ENCODE measurements around the gene FLRT2.

Gene FLRT2, protein sequence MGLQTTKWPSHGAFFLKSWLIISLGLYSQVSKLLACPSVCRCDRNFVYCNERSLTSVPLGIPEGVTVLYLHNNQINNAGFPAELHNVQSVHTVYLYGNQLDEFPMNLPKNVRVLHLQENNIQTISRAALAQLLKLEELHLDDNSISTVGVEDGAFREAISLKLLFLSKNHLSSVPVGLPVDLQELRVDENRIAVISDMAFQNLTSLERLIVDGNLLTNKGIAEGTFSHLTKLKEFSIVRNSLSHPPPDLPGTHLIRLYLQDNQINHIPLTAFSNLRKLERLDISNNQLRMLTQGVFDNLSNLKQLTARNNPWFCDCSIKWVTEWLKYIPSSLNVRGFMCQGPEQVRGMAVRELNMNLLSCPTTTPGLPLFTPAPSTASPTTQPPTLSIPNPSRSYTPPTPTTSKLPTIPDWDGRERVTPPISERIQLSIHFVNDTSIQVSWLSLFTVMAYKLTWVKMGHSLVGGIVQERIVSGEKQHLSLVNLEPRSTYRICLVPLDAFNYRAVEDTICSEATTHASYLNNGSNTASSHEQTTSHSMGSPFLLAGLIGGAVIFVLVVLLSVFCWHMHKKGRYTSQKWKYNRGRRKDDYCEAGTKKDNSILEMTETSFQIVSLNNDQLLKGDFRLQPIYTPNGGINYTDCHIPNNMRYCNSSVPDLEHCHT

DNA sequence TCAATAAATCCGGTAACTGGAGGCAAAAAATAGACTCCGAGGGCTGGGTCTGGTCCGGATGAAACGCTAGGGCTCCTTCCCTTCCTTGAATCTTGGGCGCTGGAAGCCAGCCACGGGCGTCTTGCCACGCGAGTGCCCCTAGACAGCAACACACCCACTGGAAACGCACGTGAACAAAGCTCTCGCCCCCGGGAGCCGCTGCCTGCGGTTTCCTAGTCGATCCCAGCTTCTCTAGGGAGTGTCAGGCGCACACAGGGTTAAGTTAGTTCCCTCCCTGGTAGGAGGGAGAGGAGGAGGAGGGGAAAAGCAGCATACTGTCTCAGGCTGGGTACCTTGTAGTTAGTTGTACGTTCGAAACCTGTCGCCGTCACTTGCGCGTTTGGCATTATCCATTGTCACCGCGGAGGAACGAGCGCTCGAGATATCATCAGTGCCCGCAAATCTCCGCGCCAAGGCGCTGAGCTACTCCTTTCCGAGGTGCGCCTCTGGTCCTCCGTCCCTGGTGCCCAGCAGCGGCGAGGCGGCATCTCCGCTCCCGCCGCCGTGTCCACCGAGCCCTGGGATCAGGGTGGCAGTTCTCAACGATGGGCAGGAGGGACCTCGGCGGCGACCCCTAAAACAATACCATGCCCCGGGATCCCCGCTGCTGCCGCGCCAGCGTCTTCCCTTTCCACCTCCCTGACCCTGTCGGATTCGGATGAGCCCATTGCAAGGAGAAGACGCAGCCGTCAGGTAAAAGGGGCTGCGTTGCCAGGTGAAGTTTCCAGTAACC lies at the start of gene FLRT2:
Gene FLRT2, plus strand, starts transcription at position 342 of the 772 bp plus-strand sequence. CDS start 91,371 bp downstream, outside the sequence.
- DNase-seq: no peak

DNA sequence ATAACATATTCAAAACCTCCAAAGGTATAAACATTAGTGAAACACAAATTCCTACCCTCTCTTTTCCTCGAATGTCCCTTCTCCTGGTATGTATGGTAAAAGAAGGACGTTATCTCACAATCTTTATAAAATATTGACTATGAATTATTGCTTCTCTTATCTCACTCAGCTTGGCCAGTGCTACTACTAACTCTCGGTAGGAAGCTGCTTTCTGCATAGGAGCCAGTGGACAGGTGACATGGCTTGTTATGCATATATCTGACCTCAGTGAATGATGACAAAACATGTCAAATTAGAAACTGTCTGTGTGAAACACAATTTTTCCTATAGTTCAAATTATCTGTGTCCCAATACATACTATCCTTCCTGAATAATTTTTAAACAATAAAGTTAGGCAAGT lies 48.5 kb upstream of the FLRT2 start:
- DNase-seq: no peak

DNA sequence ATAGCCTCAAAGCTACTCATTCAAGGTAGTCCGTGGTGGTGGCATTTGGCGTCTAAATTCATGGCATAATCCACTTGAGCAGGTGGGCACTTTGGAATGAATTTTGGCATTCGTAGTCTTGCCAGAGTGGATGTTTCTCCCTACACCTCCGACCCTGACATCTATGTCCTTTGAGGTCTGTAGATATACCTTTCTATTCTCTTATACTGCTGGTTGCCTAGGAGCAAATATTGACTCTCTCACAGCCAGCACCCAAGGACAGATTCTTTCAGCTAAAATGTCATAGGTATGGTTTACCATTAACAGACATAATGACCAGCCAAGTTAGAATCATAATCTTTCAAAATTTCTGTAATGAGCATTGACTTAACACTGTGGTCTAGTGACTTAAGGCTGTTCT lies 47.4 kb upstream of the FLRT2 start:
- no peak for DNase-seq

DNA sequence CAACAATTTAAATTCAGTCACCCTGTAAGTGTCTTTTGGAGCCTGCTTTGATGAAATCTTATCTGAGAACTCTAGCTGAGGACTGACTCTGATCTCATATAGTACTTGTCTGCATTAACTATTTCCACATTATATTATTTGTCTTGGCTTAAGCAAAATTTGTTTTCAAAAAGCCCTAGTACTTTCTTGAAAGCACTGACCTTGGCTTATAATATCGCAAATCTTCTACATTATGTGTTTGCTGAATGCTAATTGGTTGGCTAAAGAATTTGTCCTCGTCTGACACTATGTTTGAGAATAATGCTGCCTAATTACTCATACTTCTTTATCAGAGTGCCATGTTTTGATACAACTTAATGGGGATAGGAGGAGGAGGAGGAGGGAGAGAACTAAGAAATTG lies 46.9 kb upstream of the FLRT2 start:
- DNase-seq: no peak

DNA sequence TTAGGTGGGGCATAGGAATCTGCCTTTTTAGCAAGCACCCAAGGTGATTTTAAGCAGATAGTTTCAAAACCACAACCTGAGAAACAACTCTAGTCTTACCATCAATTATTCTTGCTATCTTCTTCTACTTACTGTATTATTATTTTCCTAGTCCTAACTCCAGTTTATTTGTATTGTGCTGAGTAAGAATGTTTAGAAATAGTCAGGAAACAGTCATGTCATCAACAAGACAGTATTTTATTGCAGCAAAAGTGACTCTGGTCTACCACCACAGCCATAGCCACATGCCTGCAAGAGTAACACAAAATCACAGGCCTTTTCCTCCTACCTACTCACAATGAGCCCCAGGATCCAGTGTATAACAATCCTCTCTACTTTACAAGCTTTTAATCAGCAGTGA lies 46.3 kb upstream of the FLRT2 start:
- DNase-seq: no peak

DNA sequence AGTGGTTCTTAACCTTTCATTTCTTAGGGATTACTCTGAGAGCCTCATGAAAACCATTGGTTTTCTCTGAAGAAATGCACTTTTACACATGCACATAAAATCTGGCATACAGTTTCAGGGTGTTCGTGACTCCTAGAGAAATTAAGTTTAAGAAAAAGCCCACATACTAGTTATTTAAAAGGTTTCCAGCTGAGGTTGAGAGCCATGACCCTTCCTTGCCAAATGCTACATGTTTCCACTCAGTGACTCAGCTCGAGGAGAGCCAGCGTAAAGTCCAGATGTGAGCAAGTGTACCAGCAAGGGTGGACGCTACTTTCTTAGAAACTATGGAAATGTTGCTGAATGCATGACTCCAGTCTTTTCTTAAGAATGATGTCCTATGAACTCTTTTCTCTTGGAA lies 42.7 kb upstream of the FLRT2 start:
- no peak for DNase-seq

DNA sequence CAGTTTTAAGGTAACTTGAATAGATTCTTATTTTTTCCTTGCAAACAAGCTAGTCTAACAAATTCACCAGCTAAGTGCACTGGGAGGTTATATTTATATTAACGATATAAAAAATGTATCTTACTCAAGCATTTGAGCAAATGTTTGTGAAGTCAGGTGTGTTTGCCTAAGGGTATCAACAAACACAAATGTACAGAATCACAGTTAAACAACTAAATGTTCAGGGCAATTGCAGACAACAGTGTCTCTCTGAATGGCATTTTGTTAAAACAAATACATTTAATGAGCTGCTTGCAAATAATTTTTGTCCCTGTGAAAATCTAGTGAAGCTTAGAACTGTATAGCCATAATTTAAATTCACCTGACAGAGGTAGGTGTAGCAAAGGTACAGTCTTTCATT lies 28.2 kb upstream of the FLRT2 start:
- no peak for DNase-seq

DNA sequence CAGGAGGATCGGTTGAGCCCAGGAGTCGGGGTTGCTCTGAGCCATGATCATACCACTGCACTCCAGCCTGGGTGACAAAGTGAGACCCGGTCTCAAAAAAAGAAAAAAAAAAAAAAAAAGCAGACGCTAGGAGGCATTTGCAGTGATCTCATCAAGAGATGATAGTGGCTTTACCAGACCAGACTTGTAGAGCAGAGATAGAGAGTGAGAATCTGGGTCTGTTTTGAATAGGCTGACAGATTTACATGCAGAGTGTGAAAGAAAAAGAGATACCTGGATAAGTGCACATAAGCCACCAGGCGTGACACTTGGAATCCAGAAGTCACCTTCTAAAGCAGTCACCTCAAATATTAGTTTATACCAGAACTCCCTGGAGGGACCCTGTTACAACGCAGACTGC lies 21.1 kb upstream of the FLRT2 start:
- no peak for DNase-seq

DNA sequence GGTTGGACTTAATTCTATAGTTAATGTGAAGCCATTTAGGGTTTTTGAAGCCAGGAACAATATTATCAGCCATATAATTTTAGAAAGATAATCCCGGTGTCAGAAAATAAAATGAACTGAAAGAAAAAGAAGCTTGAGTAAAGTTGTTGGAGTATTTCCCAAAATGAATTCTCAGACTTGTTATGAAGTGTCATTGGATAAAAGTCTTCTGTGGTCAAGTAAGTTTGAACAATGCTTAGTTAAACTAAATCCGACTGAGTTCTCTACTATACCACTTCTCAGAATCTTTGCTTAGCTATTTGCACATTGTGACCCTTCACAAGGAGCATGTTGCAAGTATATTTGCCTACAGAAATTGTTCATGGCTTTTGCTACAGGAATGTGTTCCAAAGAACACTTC lies 17.5 kb upstream of the FLRT2 start:
- no peak for DNase-seq

DNA sequence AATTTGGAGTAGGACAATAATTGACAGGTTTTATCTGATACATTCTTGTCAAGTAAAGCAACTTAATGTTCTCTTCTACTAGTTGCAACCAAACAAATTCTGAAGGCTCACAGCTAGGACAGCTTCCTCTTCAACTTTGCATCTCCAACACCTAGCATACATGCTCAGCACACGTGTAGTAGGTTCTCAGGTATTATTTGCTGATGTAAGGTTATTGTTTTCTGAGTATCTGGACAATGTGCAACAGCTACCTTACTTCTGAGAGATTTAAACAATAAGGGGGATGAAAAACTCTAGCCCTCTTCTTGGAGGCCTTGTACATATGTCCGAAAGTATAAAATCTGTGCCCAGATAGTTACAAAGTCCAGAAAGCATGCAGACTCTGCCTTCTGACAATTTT lies 15.5 kb upstream of the FLRT2 start:
- DNase-seq: no peak

DNA sequence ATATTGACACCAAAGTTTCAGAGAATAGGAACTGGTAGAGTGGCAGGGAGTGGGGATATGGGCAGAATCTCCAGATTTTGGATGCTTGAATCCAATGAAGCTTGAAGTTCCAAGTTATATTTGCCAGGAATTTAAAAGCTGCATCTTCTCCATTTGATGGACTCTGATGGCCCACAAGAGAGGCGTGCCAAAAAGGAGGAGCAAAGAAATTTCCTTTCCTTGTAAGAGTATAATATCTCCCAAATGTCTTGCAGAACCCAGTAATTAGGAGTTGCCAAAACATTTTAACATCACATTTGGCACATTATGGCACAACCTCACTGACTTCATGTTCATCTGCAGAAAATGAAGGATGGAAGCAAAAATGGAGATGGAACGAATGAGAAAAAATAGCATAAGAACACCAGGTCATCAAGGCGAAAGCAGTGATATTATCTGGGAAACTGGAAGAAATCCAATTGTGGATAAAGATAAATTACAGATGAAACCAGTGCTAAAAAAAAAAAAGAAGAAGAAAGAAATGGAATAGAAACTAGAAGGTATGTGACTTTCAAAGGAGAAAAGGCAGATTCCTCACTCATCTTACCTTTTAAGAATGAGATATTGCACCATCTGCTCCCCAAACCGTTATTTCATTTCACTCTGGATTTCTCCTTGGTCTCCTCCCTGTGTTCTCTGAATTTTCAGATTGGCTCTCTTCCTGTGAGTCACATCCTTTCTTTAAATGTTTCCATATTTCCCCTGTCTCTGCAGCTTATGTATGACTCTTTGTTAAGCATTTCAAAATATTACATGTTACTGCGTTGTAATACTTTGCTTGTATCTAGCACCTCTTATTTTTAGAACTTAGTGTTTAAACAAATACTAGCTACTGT lies 13.5 kb upstream of the FLRT2 start:
- DNase-seq: no peak

DNA sequence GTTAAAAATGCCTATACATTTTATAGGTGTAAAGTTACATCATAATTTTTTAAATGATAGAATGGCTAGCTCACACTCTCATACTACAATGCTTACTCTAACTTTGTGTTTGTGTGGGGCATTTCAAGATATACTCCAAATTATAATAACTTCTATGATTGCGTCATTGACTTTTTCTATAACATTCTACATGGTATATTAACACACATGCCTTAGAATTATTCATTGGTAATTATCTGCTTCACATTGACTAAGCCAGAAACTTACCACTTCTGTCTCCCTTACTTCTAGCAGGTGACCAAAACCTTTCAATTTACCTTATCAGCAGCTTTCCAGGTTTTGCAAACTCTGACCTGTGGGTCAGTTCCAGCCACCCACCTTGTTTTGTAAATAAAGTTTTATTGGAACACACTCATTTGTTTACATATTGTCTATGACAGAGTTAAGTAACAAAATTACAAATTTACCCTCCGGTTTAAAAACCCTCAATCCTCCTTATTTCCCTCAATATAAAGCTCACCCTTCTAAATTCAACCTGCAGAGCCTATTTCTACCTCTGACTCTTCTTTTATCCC lies 12.7 kb upstream of the FLRT2 start:
- no peak for DNase-seq

DNA sequence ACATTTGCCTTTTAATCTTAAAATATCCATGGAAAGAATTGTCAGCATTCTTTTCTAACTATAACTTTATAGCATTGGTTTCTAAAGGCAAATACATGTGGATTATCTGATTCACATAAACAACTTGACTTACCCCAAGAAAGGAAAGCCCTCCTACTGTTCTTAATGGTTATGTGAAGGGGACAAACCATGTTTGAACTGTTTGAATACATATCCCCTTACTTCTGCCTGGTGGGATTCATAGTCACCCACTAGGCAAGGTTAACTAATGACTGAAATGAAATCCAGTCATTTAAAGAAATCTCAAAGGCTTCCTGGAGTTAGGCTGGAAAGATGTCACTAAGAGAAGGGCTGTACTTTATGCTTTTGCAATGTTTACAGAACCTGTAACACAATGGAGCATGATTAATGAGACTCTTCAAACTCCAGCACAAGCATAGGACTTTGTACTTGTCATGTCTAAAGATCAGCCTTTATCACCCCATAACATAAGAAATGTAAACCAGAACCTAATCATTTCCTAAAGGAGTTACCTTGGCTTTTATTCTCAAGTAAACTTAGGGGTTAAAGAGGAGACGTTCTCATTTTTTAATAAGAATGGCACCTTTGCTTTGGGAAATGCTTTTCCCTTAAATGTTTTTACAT lies 10.2 kb upstream of the FLRT2 start:
- no peak for DNase-seq

DNA sequence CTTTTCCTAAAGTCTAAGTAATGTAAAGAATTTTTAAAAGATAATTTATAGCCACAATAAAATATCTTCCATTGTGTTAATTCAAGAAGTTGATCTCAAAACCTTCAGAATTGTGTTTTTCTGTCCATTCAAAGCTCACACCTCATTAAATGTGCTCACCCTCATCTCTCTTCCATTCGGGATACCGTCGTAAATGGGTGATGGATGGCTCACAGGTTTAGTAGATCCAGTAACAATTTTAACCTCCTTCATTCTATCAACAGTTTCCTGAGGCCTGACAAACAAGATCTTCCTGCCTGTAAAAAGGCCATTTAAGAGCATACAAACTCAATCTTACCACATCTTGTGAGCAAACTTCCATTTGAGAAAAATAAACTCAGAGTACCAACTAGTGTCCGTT lies 9.4 kb upstream of the FLRT2 start:
- no peak for DNase-seq

DNA sequence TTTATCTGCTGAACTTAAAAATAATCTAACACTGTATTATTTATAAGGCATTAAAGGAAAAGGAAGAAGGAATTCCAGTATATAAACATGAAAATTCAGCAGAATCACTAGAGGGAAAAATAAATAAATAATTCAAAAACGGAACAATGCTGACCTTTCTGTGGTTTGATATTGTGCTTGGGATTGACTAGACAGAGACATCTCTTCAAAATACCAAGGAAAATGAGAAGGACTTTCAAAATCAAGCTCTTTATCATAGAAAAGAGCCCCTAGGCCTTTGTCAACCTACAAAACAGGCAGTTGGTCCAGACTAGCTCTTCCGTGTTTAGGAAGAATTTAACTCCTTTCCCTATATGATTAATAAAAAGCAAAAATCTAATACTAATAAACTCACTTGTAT lies 6.3 kb upstream of the FLRT2 start:
- no peak for DNase-seq

DNA sequence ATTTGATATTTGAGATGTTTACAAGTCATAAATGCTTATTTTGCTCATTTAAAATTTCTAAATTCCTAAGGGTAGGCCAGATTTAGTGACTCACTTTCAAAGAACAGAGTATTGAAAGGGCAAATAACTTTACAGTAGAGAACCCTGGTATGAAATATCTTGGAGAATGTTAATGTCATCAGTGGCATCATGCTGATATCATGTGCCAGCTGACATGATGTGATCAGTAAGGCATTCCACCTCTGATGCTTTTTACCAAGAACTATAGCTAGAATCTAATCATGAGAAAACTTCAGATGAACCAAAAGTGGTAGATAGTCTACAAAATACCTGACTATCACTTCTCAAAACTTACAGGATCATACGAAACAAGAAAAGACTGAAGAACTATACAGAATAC lies 2.9 kb upstream of the FLRT2 start:
- DNase-seq: no peak

DNA sequence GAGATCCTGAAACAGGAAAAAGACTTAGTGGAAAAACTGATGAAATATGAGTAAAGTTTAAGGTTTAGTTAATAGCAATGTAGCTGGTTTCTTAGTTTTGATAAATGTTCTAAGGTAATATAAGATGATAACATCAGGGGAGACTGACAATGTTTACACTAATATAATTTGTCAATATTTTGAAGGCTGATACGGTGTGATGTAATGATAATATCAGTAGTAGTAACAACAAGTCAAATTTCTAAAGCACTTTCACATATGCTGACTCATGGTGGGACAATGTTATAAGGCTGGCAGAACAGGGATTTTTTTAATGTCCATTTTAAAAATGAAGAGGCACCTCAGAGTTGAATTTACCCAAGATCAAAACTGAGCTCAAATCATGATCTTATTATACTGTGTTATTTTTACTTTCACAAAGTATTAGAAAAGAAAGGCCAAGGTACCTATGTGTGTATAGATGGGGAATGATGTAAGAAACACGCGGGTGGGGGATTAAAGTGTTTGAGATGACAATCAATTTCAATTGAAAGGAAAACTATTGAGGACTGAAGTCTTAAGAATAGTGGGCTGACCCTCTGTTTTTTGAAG lies 2.4 kb upstream of the FLRT2 start:
- DNase-seq: no peak

DNA sequence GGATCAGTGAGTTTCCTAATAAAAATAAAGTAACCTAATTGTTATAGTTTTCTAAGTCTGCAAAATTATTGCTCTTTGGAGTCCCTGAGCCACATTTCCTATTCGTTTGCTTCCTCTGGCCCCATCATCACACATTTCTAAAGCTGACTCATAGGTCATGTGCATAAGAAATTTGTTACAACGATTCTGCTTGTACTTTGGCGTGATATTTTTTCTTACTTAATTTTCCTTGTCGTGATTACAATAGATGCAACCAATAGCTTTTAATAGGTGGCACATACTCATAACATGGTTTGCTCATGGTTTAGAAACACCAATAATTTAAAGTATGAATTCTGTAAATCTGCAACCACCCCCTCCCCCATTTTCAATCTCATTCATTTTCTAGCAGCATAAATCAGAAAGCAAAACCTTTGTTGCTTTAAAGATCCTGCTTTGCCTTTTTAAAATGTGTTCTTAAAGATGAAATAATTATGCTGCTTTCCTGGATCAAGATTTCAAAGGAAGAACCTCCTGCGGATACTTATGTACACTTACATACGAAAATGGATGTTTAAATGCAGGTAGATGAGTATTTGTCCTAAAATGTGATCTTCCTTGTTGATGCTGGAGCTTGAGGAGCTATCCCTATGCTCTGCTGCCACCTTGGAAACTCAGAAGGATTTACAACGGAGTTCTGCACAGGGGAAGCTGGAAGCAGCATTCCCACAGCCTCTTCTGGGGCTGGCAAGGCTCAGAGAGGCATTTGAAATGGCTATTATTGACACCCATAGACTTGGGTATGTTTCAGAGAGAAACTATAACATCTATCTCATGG lies 1.7 kb upstream of the FLRT2 start:
- no peak for DNase-seq

DNA sequence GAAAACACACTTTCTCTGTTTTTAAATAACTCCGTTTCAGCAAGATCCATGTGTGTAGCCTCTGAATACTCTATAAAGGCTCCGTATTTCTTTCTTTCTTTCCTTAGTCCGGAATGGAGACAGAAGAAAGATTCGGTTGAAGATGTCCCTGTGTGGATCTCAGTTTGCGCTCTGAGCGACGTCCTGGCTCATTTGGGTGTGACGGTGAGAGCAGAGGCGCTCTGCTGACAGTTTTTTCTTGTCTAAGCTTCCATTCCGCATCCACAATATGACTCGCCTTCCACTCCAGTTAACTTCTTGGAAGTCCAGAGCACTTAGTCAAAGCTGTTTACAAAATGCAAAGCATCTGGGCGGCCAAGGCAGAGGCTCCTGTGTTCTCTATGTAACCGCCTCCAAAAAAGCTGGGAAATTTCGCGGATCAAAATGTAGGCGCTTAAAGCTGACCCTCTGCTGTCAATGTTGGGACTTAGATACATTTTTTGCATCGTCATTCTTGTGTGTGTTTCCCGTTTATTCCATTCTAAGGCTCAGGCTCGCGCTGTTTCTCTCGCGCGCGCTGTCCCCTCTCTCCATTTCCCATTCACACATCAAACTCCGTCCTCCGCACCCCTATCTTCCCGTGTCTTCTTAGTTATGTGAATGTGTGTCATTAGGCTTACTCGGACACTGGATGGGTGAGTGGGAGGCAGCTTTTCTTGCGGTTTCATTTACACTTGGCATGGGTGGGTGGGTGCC lies 880 bp upstream of the FLRT2 start:
- DNase-seq: no peak

DNA sequence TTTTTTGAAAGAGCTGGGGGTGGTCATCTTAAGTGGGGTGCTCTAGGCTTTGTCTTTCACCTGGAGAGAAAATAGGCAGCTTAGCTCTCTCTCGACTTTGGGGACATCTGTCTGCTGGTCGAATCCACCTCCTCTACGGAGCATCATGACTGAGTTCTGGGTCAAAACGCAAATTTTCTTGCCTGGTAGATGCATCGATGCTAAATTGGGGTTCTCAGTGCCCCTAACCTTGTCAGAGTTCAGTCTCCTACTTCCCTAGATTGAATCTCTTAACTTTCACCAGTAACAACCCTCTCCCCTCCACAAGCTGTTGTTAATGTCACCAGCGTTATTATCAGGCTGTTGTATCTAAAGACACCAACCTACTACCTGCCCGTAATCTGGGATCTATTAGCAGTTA lies 682 bp downstream of the FLRT2 start:
- no peak for DNase-seq

Measured in CD4-positive, alpha-beta T cell treated with Interleukin-15 for 1 hour (primary cell).